ENCODE results near the gene CATSPERE. TPM values are rescaled to one million over a fixed set of nuclear protein-coding genes. Genes with fewer than 3 reads are reported as not detected.

The CATSPERE gene
- polyA plus RNA-seq, 4 donors: 1.3 to 2.4 (median 1.9) TPM

- no peak for DNase-seq (ENCODE audit: low read depth in 4 of 4, low spot score in 3 of 4)
These were observed 153.2 kb downstream of the CATSPERE start for GRCh38 chr1:244614113-244614836.

GRCh38 chr1:244614879-244615278, 153.8 kb downstream of the CATSPERE start:
- DNase-seq (ENCODE audit: low read depth in 4 of 4, low spot score in 3 of 4): no peak

- DNase-seq (ENCODE audit: low read depth in 4 of 4, low spot score in 3 of 4): no peak
These were observed 154.2 kb downstream of the CATSPERE start for GRCh38 chr1:244615301-244615700.

- DNase-seq (ENCODE audit: low read depth in 4 of 4, low spot score in 3 of 4): no peak
These were observed 165.6 kb downstream of the CATSPERE start for GRCh38 chr1:244626709-244627108.

GRCh38 chr1:244628789-244629188, 167.7 kb downstream of the CATSPERE start:
- no peak for DNase-seq (ENCODE audit: low read depth in 4 of 4, low spot score in 3 of 4)

GRCh38 chr1:244633140-244633539, 172.1 kb downstream of the CATSPERE start:
- no peak for DNase-seq (ENCODE audit: low read depth in 4 of 4, low spot score in 3 of 4)

- no peak for DNase-seq (ENCODE audit: low read depth in 4 of 4, low spot score in 3 of 4)
These were observed 173.5 kb downstream of the CATSPERE start for GRCh38 chr1:244634546-244634945.

GRCh38 chr1:244636488-244637259, 175.6 kb downstream of the CATSPERE start:
- no peak for DNase-seq (ENCODE audit: low read depth in 4 of 4, low spot score in 3 of 4)

- DNase-seq (ENCODE audit: low read depth in 4 of 4, low spot score in 3 of 4): no peak
These were observed 178.5 kb downstream of the CATSPERE start for GRCh38 chr1:244639561-244639960.

GRCh38 chr1:244640917-244641316, 179.8 kb downstream of the CATSPERE start:
- no peak for DNase-seq (ENCODE audit: low read depth in 4 of 4, low spot score in 3 of 4)

GRCh38 chr1:244642526-244642925, 181.5 kb downstream of the CATSPERE start:
- no peak for DNase-seq (ENCODE audit: low read depth in 4 of 4, low spot score in 3 of 4)

- no peak for DNase-seq (ENCODE audit: low read depth in 4 of 4, low spot score in 3 of 4)
These were observed 181.9 kb downstream of the CATSPERE start for GRCh38 chr1:244642988-244643387.

- DNase-seq (ENCODE audit: low read depth in 4 of 4, low spot score in 3 of 4): no peak
These were observed 184.3 kb downstream of the CATSPERE start for GRCh38 chr1:244645414-244645813.

- no peak for DNase-seq (ENCODE audit: low read depth in 4 of 4, low spot score in 3 of 4)
These were observed 184.8 kb downstream of the CATSPERE start for GRCh38 chr1:244645890-244646289.

- no peak for DNase-seq (ENCODE audit: low read depth in 4 of 4, low spot score in 3 of 4)
These were observed 186.7 kb downstream of the CATSPERE start for GRCh38 chr1:244647819-244648218.

- DNase-seq (ENCODE audit: low read depth in 4 of 4, low spot score in 3 of 4): no peak
These were observed 191.0 kb downstream of the CATSPERE start for GRCh38 chr1:244651956-244652622.

- DNase-seq (ENCODE audit: low read depth in 4 of 4, low spot score in 3 of 4): peak; percentile 97 to 98 (median 98)
These were observed 191.8 kb downstream of the CATSPERE start, which contains the start of gene DESI2 for GRCh38 chr1:244652623-244653438. TSS of gene DESI2 (plus strand) at chr1:244653126. CDS start at chr1:244653314, 188 bp downstream.

GRCh38 chr1:244653439-244654107, 192.5 kb downstream of the CATSPERE start:
- DNase-seq (ENCODE audit: low read depth in 4 of 4, low spot score in 3 of 4): peak in 2 of 4 donors; percentile 11 to 21

GRCh38 chr1:244654108-244655038, 193.3 kb downstream of the CATSPERE start:
- DNase-seq (ENCODE audit: low read depth in 4 of 4, low spot score in 3 of 4): peak in 1 of 4 donors; percentile 7

All from left renal pelvis (tissue), 4 donors.